Hindlimb muscle (tissue), 1 donor: ENCODE measurements around the gene TOP3A. TPM values are rescaled to one million over a fixed set of nuclear protein-coding genes. Genes with fewer than 3 reads are reported as not detected.

ENCODE experiments used
- DNase-seq: peaks from one replicate; pipeline ENCODE4 v3.0.0-alpha.2; 2013
- polyA plus RNA-seq: library from polyadenylated mRNA; unstranded; fragments of 120-200 nt; gene quantifications from one replicate; pipeline ENCODE4 v1.2.1, GENCODE V29; 2013; ENCODE audit not compliant: insufficient read length

Gene TOP3A
- polyA plus RNA-seq, 1 donor, result 27.5 TPM

- no peak for DNase-seq
These were observed 44.5 kb downstream of the TOP3A start for GRCh38 chr17:18270046-18270931.

GRCh38 chr17:18267927-18268711, 46.7 kb downstream of the TOP3A start:
- DNase-seq, result no peak

GRCh38 chr17:18267366-18267765, 47.4 kb downstream of the TOP3A start:
- no peak for DNase-seq

GRCh38 chr17:18263885-18264682, 50.7 kb downstream of the TOP3A start:
- DNase-seq, result no peak

GRCh38 chr17:18262641-18263040, 52.2 kb downstream of the TOP3A start:
- no peak for DNase-seq

- no peak for DNase-seq
These were observed 52.7 kb downstream of the TOP3A start for GRCh38 chr17:18262111-18262510.

GRCh38 chr17:18261659-18262058, 53.1 kb downstream of the TOP3A start:
- DNase-seq, result no peak

GRCh38 chr17:18261146-18261515, 53.7 kb downstream of the TOP3A start:
- DNase-seq, result no peak

GRCh38 chr17:18260332-18261145, 54.3 kb downstream of the TOP3A start, which contains the start of gene MIEF2:
Gene MIEF2, plus strand, starts transcription at chr17:18260662. Its CDS starts 2,059 bp downstream, at chr17:18262721.
- DNase-seq, result peak; percentile 95

GRCh38 chr17:18259621-18260331, 55.0 kb downstream of the TOP3A start:
- no peak for DNase-seq

GRCh38 chr17:18258356-18259038, 56.3 kb downstream of the TOP3A start, which contains the start of gene FLII:
Gene FLII, minus strand, starts transcription at chr17:18258738. Its CDS starts 48 bp downstream, at chr17:18258690.
- peak; percentile 71 for DNase-seq

- peak; percentile 51 for DNase-seq
These were observed 56.8 kb downstream of the TOP3A start for GRCh38 chr17:18257982-18258355.

GRCh38 chr17:18257268-18257981, 57.4 kb downstream of the TOP3A start:
- DNase-seq, result no peak

- no peak for DNase-seq
These were observed 58.0 kb downstream of the TOP3A start for GRCh38 chr17:18256776-18257175.

GRCh38 chr17:18256351-18256750, 58.4 kb downstream of the TOP3A start:
- DNase-seq, result no peak

GRCh38 chr17:18254888-18255649, 59.7 kb downstream of the TOP3A start:
- no peak for DNase-seq

GRCh38 chr17:18253947-18254821, 60.6 kb downstream of the TOP3A start:
- DNase-seq, result no peak
